B cell (primary cell): ENCODE results near the gene GRIK2. TPM values are rescaled to one million over a fixed set of nuclear protein-coding genes. Genes with fewer than 3 reads are reported as not detected.

Experiments
- ATAC-seq: fragments of 200-7000 bp; cut with Tn5 transposase; one replicate; pipeline ENCODE4 v1.10.0; 2021; ENCODE audit warnings: low read depth, mild to moderate bottlenecking, moderate number of reproducible peaks, moderate library complexity
- CTCF ChIA-PET: fragments of 350-600 bp; sonication (Branson Sonifier 250); formaldehyde crosslinking; loops from one replicate; lab custom pipeline; 2021; ENCODE audit warnings: antibody characterized with exemption, inconsistent platforms; lab: Charles Lee
- POLR2A ChIA-PET: fragments of 350-600 bp; sonication (Branson Sonifier 250); formaldehyde crosslinking; loops from one replicate; lab custom pipeline; 2021; ENCODE audit warnings: antibody characterized with exemption; lab: Charles Lee
- DNase-seq: peaks from one replicate; pipeline ENCODE4 v3.0.0; 2013
- H2AFZ ChIP-seq: 2 replicates; pipeline ENCODE4 v1.6.1; 2012; ENCODE audit warnings: mild to moderate bottlenecking, low read depth, low read length; ENCODE audit not compliant: insufficient read depth, poor library complexity, severe bottlenecking
- H3K27ac ChIP-seq, 2 donors: 1 replicate in 1 of 2; 2 replicates in 1 of 2; pipeline ENCODE4 v1.5.1; 2012 to 2013; ENCODE audit warnings: low read length in 2 of 2, mild to moderate bottlenecking in 2 of 2, moderate library complexity in 1 of 2
- H3K27me3 ChIP-seq, 4 experiments: fragments of 200-600 bp in 1 of 4; sonication (generic) in 1 of 4; replicated peaks in 1 of 4; 1 replicate in 2 of 4; 2 replicates in 2 of 4; pipeline versions ENCODE4 v1.6.1 to v1.7.0; 2013 to 2016; ENCODE audit warnings: low read length in 3 of 4, mild to moderate bottlenecking in 2 of 4, mixed read lengths in 1 of 4, moderate library complexity in 1 of 4; ENCODE audit not compliant: insufficient read depth in 4 of 4, control insufficient read depth in 3 of 4; ENCODE audit errors: control extremely low read depth in 1 of 4
- H3K36me3 ChIP-seq, 2 experiments: replicated peaks in 1 of 2; 1 replicate in 1 of 2; 2 replicates in 1 of 2; pipeline versions ENCODE4 v1.6.1 to v1.7.1; 2013; ENCODE audit warnings: low read length in 1 of 2; ENCODE audit not compliant: insufficient read depth in 2 of 2, control insufficient read depth in 1 of 2; ENCODE audit errors: control extremely low read depth in 1 of 2, extremely low read depth in 1 of 2
- H3K4me1 ChIP-seq, 2 donors: fragments of 200-600 bp in 1 of 2; sonication (generic) in 1 of 2; 1 replicate in 1 of 2; 2 replicates in 1 of 2; pipeline versions ENCODE4 v1.5.1 to v1.6.1; 2013 to 2017; ENCODE audit warnings: low read length in 2 of 2; ENCODE audit not compliant: control insufficient read depth in 2 of 2, insufficient read depth in 2 of 2
- H3K4me2 ChIP-seq: replicated peaks from 2 replicates; pipeline ENCODE3; 2012; ENCODE audit warnings: mild to moderate bottlenecking, low read depth, low read length; ENCODE audit not compliant: poor library complexity, severe bottlenecking
- H3K4me3 ChIP-seq, 5 experiments: fragments of 200-600 bp in 1 of 5; sonication (generic) in 1 of 5; 1 replicate in 3 of 5; 2 replicates in 2 of 5; pipeline versions ENCODE4 v1.5.1 to v1.7.0; 2011 to 2016; ENCODE audit warnings: low read length in 4 of 5, mild to moderate bottlenecking in 4 of 5, low read depth in 2 of 5, control low read depth in 1 of 5, moderate library complexity in 1 of 5; ENCODE audit not compliant: insufficient read depth in 1 of 5; ENCODE audit errors: control extremely low read depth in 1 of 5, extremely low read depth in 1 of 5
- H3K79me2 ChIP-seq: fragments of 200-600 bp; sonication (generic); one replicate; pipeline ENCODE4 v1.6.0; 2016; ENCODE audit warnings: low read length; ENCODE audit not compliant: control insufficient read depth, insufficient read depth
- H3K9ac ChIP-seq: fragments of 200-600 bp; sonication (generic); 2 replicates; pipeline ENCODE4 v1.6.1; 2017; ENCODE audit warnings: mild to moderate bottlenecking, low read length, moderate library complexity
- H3K9me3 ChIP-seq, 3 donors: one replicate each; pipeline versions ENCODE4 v1.6.1 to v1.7.1; 2013; ENCODE audit warnings: low read length in 2 of 3; ENCODE audit not compliant: control insufficient read depth in 2 of 3, insufficient read depth in 1 of 3; ENCODE audit errors: control extremely low read depth in 1 of 3
- H4K20me1 ChIP-seq: 2 replicates; pipeline ENCODE4 v1.6.0; 2012; ENCODE audit warnings: mild to moderate bottlenecking, low read length; ENCODE audit not compliant: insufficient read depth, control insufficient read depth, poor library complexity, severe bottlenecking
- H3K27ac Mint-ChIP-seq: one replicate; pipeline ENCODE4 v1.8.0; 2021; ENCODE audit warnings: mixed read lengths
- H3K27me3 Mint-ChIP-seq: one replicate; pipeline ENCODE4 v1.8.0; 2021; ENCODE audit warnings: mixed read lengths
- H3K4me1 Mint-ChIP-seq: one replicate; pipeline ENCODE4 v1.8.0; 2021; ENCODE audit warnings: mixed read lengths
- H3K4me3 Mint-ChIP-seq: one replicate; pipeline ENCODE4 v1.8.0; 2021; ENCODE audit warnings: mixed read lengths
- H3K9me3 Mint-ChIP-seq: one replicate; pipeline ENCODE4 v1.8.0; 2022; ENCODE audit warnings: mixed read lengths; ENCODE audit not compliant: insufficient read depth
- CTCF ChIP-seq: fragments of 200-600 bp; IDR thresholded peaks from one replicate; pipeline ENCODE4 v1.8.0; 2022; ENCODE audit warnings: antibody characterized with exemption, mild to moderate bottlenecking
- EZH2 ChIP-seq: IDR thresholded peaks from 2 replicates; pipeline ENCODE4 v1.6.1; 2012; ENCODE audit warnings: borderline replicate concordance, low read depth, mild to moderate bottlenecking, moderate library complexity, low read length; ENCODE audit not compliant: insufficient read depth, poor library complexity, severe bottlenecking
- WGBS: methylation state at CpG from one replicate; pipeline ENCODE4 v1.1.5; 2013; ENCODE audit warnings: missing lambda C conversion rate; ENCODE audit not compliant: insufficient coverage; 5-methylcytosine and 5-hydroxymethylcytosine counted together
- intact Hi-C: fragments of 100-400 bp; cut with micrococcal nuclease; formaldehyde crosslinking; loops from one replicate; pipeline ENCODE4 v1.10.0; 2022
- polyA plus RNA-seq: library from polyadenylated mRNA; depleted of rRNA; stranded (reverse); fragments of >200 nt; gene quantifications from 2 replicates; pipeline ENCODE4 v1.2.3, GENCODE V29; 2012
- total RNA-seq, 2 donors: library from RNA; stranded (reverse); fragments of 120-200 nt in 1 of 2; gene quantifications; 1 replicate in 1 of 2; 2 replicates in 1 of 2; pipeline versions ENCODE4 v1.2.3 to v1.2.4, GENCODE V29; 2013 to 2022

Gene GRIK2
- total and polyA plus RNA-seq, 2 donors (not counting 1 experiment from before 2014, with no cell fraction given) = not detected

- H2AFZ ChIP-seq = no peak overlapping the region
- H3K4me2 ChIP-seq = no peak overlapping the region
- ATAC-seq = no peak
- H3K36me3 ChIP-seq = no peaks in the 10 kb centered on the region
- TF ChIP-seq EZH2 = no peak
- no peak for TF ChIP-seq CTCF
- Mint-ChIP-seq H3K27ac (no peak overlapping the region), H3K4me1 (no peaks in the 10 kb centered on the region), H3K9me3 (peaks cover 2% of the 10 kb centered on the region), H3K27me3 (no peaks in the 10 kb centered on the region), H3K4me3 (no peak overlapping the region)
- no peak for DNase-seq
- intact Hi-C loops = no loop called here
- H3K4me3 ChIP-seq = no peak overlapping the region
- H3K27ac ChIP-seq = no peak overlapping the region
- ChIA-PET CTCF (no interaction called here), POLR2A (no interaction called here)
- no peaks in the 10 kb centered on the region for H4K20me1 ChIP-seq
- H3K79me2 ChIP-seq = no peaks in the 10 kb centered on the region
- H3K27me3 ChIP-seq = no peaks in the 10 kb centered on the region
- no peaks in the 10 kb centered on the region for H3K4me1 ChIP-seq
- no CpG with 5 or more reads among the region's 1 CpG for WGBS
- no peak overlapping the region for H3K9ac ChIP-seq
- no peaks in the 10 kb centered on the region for H3K9me3 ChIP-seq
These were observed 543.6 kb downstream of the GRIK2 start for GRCh38 chr6:101937108-101937507.

GRCh38 chr6:101940391-101940790 lies 546.9 kb downstream of the GRIK2 start:
- intact Hi-C loops = no loop called here
- no peak overlapping the region for H3K9ac ChIP-seq
- ChIA-PET CTCF (no interaction called here), POLR2A (no interaction called here)
- no peaks in the 10 kb centered on the region for H3K27me3 ChIP-seq
- no peak overlapping the region for H3K27ac ChIP-seq
- no peaks in the 10 kb centered on the region for H4K20me1 ChIP-seq
- no peaks in the 10 kb centered on the region for H3K79me2 ChIP-seq
- WGBS = no CpG with 5 or more reads among the region's 2 CpGs
- no peaks in the 10 kb centered on the region for H3K4me1 Mint-ChIP-seq
- TF ChIP-seq CTCF (no peak), EZH2 (no peak)
- DNase-seq (no peak), ATAC-seq (no peak)
- no peaks in the 10 kb centered on the region for H3K4me1 ChIP-seq
- no peaks in the 10 kb centered on the region for H3K27me3 Mint-ChIP-seq
- H3K4me2 ChIP-seq = no peak overlapping the region
- H3K27ac Mint-ChIP-seq = no peak overlapping the region
- peaks cover 0 to 7% (median 0%) of the 10 kb centered on the region in 3 donors for H3K9me3 ChIP-seq
- H3K4me3 Mint-ChIP-seq = no peak overlapping the region
- H2AFZ ChIP-seq = no peak overlapping the region
- no peak overlapping the region for H3K4me3 ChIP-seq
- H3K9me3 Mint-ChIP-seq = peaks cover 4% of the 10 kb centered on the region
- H3K36me3 ChIP-seq = no peaks in the 10 kb centered on the region
